H9 (cell line): ENCODE measurements around the gene ADCY1. TPM values are rescaled to one million over a fixed set of nuclear protein-coding genes. Genes with fewer than 3 reads are reported as not detected.

Source experiments
- DNase-seq: peaks from one replicate; pipeline ENCODE4 v3.0.0-alpha.2; 2017
- H2AFZ ChIP-seq: one replicate; pipeline ENCODE4 v1.6.1; 2013; ENCODE audit warnings: mild to moderate bottlenecking, low read length, control low read depth, moderate library complexity
- H2AK5ac ChIP-seq: 2 replicates; pipeline ENCODE4 v1.6.1; 2013; ENCODE audit warnings: low read length, control low read depth, mixed read lengths; ENCODE audit not compliant: insufficient read length
- H2BK120ac ChIP-seq: one replicate; pipeline ENCODE4 v1.6.1; 2013; ENCODE audit warnings: low read depth, mild to moderate bottlenecking, low read length, control low read depth, inconsistent platforms; ENCODE audit not compliant: poor library complexity, severe bottlenecking
- H2BK12ac ChIP-seq: 2 replicates; pipeline ENCODE4 v1.6.1; 2013; ENCODE audit warnings: low read length, control low read depth, mixed read lengths, low read depth; ENCODE audit not compliant: insufficient read length
- H2BK15ac ChIP-seq: 2 replicates; pipeline ENCODE4 v1.6.1; 2013; ENCODE audit warnings: low read depth, low read length, control low read depth
- H2BK20ac ChIP-seq: one replicate; pipeline ENCODE4 v1.6.1; 2013; ENCODE audit warnings: low read depth, mild to moderate bottlenecking, low read length, control low read depth, inconsistent platforms; ENCODE audit not compliant: poor library complexity, severe bottlenecking
- H2BK5ac ChIP-seq: 2 replicates; pipeline ENCODE4 v1.6.1; 2013; ENCODE audit warnings: low read length, control low read depth, mixed read lengths; ENCODE audit not compliant: insufficient read length
- H3K14ac ChIP-seq: 2 replicates; pipeline ENCODE4 v1.6.1; 2013; ENCODE audit warnings: low read length, control low read depth; ENCODE audit not compliant: insufficient read depth
- H3K18ac ChIP-seq: 2 replicates; pipeline ENCODE4 v1.6.1; 2013; ENCODE audit warnings: low read depth, mild to moderate bottlenecking, mixed read lengths, low read length, control low read depth; ENCODE audit not compliant: insufficient read length
- H3K23ac ChIP-seq: 2 replicates; pipeline ENCODE4 v1.6.1; 2013; ENCODE audit warnings: low read length, control low read depth, mixed read lengths, low read depth; ENCODE audit not compliant: insufficient read length
- H3K23me2 ChIP-seq: 2 replicates; pipeline ENCODE4 v1.6.1; 2013; ENCODE audit warnings: low read depth, mild to moderate bottlenecking, mixed read lengths, low read length, control low read depth; ENCODE audit not compliant: insufficient read length, poor library complexity, severe bottlenecking
- H3K27ac ChIP-seq: 2 replicates; pipeline ENCODE4 v1.5.1; 2013; ENCODE audit warnings: low read length, control low read depth, mixed read lengths, low read depth; ENCODE audit not compliant: insufficient read length
- H3K27me3 ChIP-seq: 2 replicates; pipeline ENCODE4 v1.6.1; 2013; ENCODE audit warnings: low read length, control low read depth, inconsistent platforms; ENCODE audit not compliant: insufficient read depth
- H3K4ac ChIP-seq: 2 replicates; pipeline ENCODE4 v1.6.1; 2013; ENCODE audit warnings: low read depth, mild to moderate bottlenecking, control low read depth, inconsistent platforms, low read length, moderate library complexity
- H3K4me1 ChIP-seq: 2 replicates; pipeline ENCODE4 v1.6.1; 2013; ENCODE audit warnings: low read length, control low read depth, inconsistent platforms; ENCODE audit not compliant: insufficient read depth
- H3K4me2 ChIP-seq: 2 replicates; pipeline ENCODE4 v1.6.1; 2013; ENCODE audit warnings: low read length, control low read depth, mixed read lengths; ENCODE audit not compliant: insufficient read length, insufficient read depth
- H3K56ac ChIP-seq: 2 replicates; pipeline ENCODE4 v1.6.1; 2013; ENCODE audit warnings: low read depth, mild to moderate bottlenecking, mixed read lengths, low read length, control low read depth; ENCODE audit not compliant: insufficient read length
- H3K79me1 ChIP-seq: 2 replicates; pipeline ENCODE4 v1.6.1; 2013; ENCODE audit warnings: low read depth, mild to moderate bottlenecking, moderate library complexity, low read length, control low read depth, inconsistent platforms; ENCODE audit not compliant: insufficient read depth, poor library complexity, severe bottlenecking
- H3K79me2 ChIP-seq: 2 replicates; pipeline ENCODE4 v1.6.1; 2013; ENCODE audit warnings: low read length, control low read depth, inconsistent platforms; ENCODE audit not compliant: insufficient read depth
- H3K9ac ChIP-seq: 2 replicates; pipeline ENCODE4 v1.6.1; 2013; ENCODE audit warnings: low read length, control low read depth, mixed read lengths; ENCODE audit not compliant: insufficient read length; ENCODE audit errors: extremely low read depth
- H3K9me3 ChIP-seq: one replicate; pipeline ENCODE4 v1.6.1; 2013; ENCODE audit warnings: low read depth, low read length, inconsistent platforms; ENCODE audit not compliant: control insufficient read depth
- H3T11ph ChIP-seq: one replicate; pipeline ENCODE4 v1.6.1; 2013; ENCODE audit warnings: mild to moderate bottlenecking, low read length, control low read depth, inconsistent platforms
- H4K20me1 ChIP-seq: one replicate; pipeline ENCODE4 v1.6.1; 2013; ENCODE audit not compliant: control insufficient read depth, insufficient read length, insufficient read depth
- H4K5ac ChIP-seq: 2 replicates; pipeline ENCODE4 v1.6.1; 2013; ENCODE audit warnings: low read depth, mild to moderate bottlenecking, mixed read lengths, low read length, control low read depth; ENCODE audit not compliant: insufficient read length
- H4K8ac ChIP-seq: replicated peaks from 2 replicates; pipeline ENCODE4 v1.6.1; 2013; ENCODE audit warnings: low read length, control low read depth, mixed read lengths, low read depth; ENCODE audit not compliant: insufficient read length
- H4K91ac ChIP-seq: 2 replicates; pipeline ENCODE4 v1.6.1; 2013; ENCODE audit warnings: low read depth, mild to moderate bottlenecking, moderate library complexity, mixed read lengths, low read length, control low read depth; ENCODE audit not compliant: insufficient read length
- H3K27ac Mint-ChIP-seq, 3 experiments: 2 replicates in 2 of 3; 3 replicates in 1 of 3; pipeline ENCODE4 v1.8.0; 2020 to 2021; ENCODE audit warnings: mixed read lengths in 3 of 3, mild to moderate bottlenecking in 1 of 3, moderate library complexity in 1 of 3
- H3K27me3 Mint-ChIP-seq: 2 replicates; pipeline ENCODE4 v1.8.0; 2021; ENCODE audit warnings: low read depth, mild to moderate bottlenecking, moderate library complexity, mixed read lengths
- H3K36me3 Mint-ChIP-seq, 3 experiments: 2 replicates in 2 of 3; 3 replicates in 1 of 3; pipeline ENCODE4 v1.8.0; 2020 to 2021; ENCODE audit warnings: low read depth in 3 of 3, mixed read lengths in 3 of 3; ENCODE audit not compliant: insufficient read depth in 1 of 3
- H3K4me1 Mint-ChIP-seq, 2 experiments: 2 replicates each; pipeline ENCODE4 v1.8.0; 2020; ENCODE audit warnings: mixed read lengths in 2 of 2
- H3K4me3 Mint-ChIP-seq, 2 experiments: 2 replicates in 1 of 2; 3 replicates in 1 of 2; pipeline ENCODE4 v1.8.0; 2020 to 2021; ENCODE audit warnings: mild to moderate bottlenecking in 2 of 2, mixed read lengths in 2 of 2, moderate library complexity in 1 of 2
- H3K9me3 Mint-ChIP-seq, 2 experiments: 2 replicates in 1 of 2; 3 replicates in 1 of 2; pipeline ENCODE4 v1.8.0; 2020; ENCODE audit warnings: mild to moderate bottlenecking in 2 of 2, mixed read lengths in 2 of 2, moderate library complexity in 1 of 2
- WGBS: extraction: QIAGEN DNeasy Blood & Tissue Kit; methylation state at CpG from one replicate; pipeline ENCODE4 v1.1.7; 2013; ENCODE audit warnings: missing lambda C conversion rate, low lambda C conversion rate, mixed read lengths; ENCODE audit not compliant: insufficient read length; ENCODE audit errors: extremely low coverage; 5-methylcytosine and 5-hydroxymethylcytosine counted together
- total RNA-seq: library from RNA; stranded (reverse); gene quantifications from 2 replicates; pipeline ENCODE4 v1.2.1, GENCODE V29; 2021
- TF ChIP-seq, protein P1 (sequence below): fragments of 200-600 bp; sonication (generic); conservative IDR thresholded peaks from 3 replicates; pipeline ENCODE4 v1.8.0; 2021; ENCODE audit warnings: antibody characterized with exemption, mild to moderate bottlenecking

The ADCY1 gene
- total RNA-seq, 1 experiment from 2014 or later, result 21.6 TPM

DNA sequence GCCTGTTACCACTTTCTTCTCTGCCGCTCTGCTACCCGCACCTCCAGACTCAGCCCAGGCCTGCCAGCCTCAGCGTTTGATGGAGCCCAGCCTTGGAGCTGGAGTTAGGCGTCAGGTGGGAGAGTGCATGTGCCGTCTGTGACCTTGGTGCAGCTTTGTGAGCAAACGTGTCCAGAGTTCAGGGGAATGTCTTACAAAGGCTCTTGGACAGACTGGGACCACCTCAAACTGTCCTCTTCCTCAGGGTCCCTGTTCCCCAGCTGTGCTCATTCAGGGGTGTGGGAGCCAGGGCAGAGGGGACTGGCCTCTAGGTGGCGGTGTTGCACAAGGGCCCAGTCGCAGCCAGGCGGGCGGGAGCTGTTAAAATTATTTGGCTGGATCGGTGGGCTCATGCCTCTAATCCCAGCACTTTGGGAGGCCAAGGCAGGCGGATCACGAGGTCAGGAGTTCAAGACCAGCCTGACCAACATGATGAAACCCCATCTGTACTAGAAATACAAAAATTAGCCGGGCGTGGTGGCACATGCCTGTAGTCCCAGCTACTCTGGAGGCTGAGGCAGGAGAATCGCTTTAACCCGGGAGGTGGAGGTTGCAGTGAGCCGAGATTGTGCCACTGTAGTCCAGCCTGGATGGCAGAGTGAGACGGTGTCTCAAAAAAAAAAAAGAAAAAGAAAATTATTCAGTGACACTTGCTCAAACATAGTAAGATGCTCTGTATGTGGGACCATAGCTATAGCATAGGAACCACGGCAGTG lies 89.2 kb downstream of the ADCY1 start:
- Histone ChIP-seq H3K27ac (no peak overlapping the region), H3K27me3 (no peaks in the 10 kb centered on the region), H4K91ac (no peak overlapping the region), H3K4me2 (no peak overlapping the region), H4K8ac (no peak overlapping the region), H2BK15ac (no peak overlapping the region), H2AFZ (no peak overlapping the region), H2AK5ac (no peak overlapping the region), H3K23ac (no peak overlapping the region), H3K79me2 (no peaks in the 10 kb centered on the region), H2BK120ac (no peak overlapping the region), H2BK20ac (no peak overlapping the region), H4K20me1 (no peaks in the 10 kb centered on the region), H3T11ph (no peak overlapping the region), H3K9me3 (no peaks in the 10 kb centered on the region), H3K4ac (no peak overlapping the region), H2BK12ac (no peak overlapping the region), H3K23me2 (no peaks in the 10 kb centered on the region), H3K79me1 (no peaks in the 10 kb centered on the region), H3K9ac (no peak overlapping the region), H4K5ac (no peak overlapping the region), H3K56ac (no peak overlapping the region), H3K18ac (no peak overlapping the region), H3K4me1 (no peaks in the 10 kb centered on the region), H3K14ac (no peak overlapping the region), H2BK5ac (no peak overlapping the region)
- H3K27me3 Mint-ChIP-seq, result no peaks in the 10 kb centered on the region; the same call in 1 of the 2 replicates
- TF ChIP-seq, protein P1, sequence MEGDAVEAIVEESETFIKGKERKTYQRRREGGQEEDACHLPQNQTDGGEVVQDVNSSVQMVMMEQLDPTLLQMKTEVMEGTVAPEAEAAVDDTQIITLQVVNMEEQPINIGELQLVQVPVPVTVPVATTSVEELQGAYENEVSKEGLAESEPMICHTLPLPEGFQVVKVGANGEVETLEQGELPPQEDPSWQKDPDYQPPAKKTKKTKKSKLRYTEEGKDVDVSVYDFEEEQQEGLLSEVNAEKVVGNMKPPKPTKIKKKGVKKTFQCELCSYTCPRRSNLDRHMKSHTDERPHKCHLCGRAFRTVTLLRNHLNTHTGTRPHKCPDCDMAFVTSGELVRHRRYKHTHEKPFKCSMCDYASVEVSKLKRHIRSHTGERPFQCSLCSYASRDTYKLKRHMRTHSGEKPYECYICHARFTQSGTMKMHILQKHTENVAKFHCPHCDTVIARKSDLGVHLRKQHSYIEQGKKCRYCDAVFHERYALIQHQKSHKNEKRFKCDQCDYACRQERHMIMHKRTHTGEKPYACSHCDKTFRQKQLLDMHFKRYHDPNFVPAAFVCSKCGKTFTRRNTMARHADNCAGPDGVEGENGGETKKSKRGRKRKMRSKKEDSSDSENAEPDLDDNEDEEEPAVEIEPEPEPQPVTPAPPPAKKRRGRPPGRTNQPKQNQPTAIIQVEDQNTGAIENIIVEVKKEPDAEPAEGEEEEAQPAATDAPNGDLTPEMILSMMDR, result peak; percentile 89
- peak overlapping the region in 1 of 3 experiments; percentile 52; a peak in 2 of 7 replicates for H3K27ac Mint-ChIP-seq
- no peaks in the 10 kb centered on the region for H3K4me1 Mint-ChIP-seq
- peaks cover 0 to 2% (median 0%) of the 10 kb centered on the region in 3 experiments; a peak in 3 of 7 replicates for H3K36me3 Mint-ChIP-seq
- no peak overlapping the region for H3K4me3 Mint-ChIP-seq
- peak; percentile 70 for DNase-seq
- no CpG with 5 or more reads among the region's 20 CpGs for WGBS
- H3K9me3 Mint-ChIP-seq, result no peaks in the 10 kb centered on the region; a peak in 1 of 5 replicates
